ENCODE measurements around the gene TADA2B.
"Not testable (repeated sequence)": the region's sequence is repeated elsewhere in the genome, so short reads cannot be mapped to it uniquely, and the experiment has no call there.

TADA2B gene

DNA sequence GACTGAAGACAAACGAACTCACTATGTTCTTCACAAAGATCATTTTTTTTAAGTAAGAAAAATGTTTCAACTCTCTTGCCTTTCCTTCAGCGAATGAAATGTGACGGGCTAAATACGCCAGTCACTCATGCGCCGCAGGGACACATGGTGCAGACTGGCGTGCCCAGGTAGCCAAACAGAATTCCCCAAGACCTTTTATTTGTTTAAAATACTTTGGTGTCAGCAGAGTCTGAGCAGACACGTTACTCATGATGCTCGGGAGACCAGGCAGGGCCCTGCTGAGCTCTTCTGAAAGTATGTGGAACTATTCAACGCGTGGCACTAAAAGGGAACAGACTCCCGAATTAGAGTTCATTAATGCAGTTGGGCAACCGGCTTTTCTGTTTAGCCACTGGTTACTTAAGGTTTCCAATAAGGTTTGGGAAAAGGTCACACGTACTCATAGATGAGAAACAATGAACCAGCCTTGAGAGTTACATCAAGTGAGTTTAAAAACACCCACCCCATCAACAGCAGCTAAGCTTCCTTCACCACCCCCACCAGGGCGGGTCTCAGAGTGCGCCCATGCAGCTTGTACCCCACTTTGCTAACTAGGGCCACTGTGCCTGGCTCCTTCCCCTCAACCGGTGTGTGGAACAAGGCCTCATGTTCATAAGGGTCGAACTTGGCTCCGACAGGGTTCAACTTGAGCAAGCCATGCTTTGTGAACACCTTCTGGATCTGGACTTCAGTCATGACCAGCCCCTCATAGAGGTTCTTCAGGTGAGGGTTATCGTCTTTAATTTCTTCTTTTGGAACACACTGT is 17.4 kb downstream of the TADA2B start:
- DNase-seq (ENCODE audit: low read depth): no peak

DNA sequence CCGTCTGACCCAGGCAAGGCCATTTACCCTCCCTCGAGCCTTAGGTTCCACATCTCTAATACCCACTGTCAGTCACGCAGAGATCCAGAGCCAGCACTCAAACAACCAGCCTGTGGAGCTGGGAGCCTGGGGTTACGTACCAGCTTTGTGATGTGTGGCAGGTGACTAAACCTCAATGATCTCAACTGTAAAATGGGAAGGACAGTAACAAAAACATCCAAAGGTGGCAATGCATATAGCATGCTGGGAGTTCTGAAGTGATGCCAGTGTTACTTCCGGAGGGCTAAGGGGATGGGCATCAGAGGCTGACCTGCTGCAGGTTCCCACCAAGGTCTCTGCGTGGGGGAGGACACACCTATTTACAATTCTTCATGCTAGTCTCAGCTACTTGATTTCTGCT is 18.6 kb downstream of the TADA2B start:
- no peak for DNase-seq (ENCODE audit: low read depth)

DNA sequence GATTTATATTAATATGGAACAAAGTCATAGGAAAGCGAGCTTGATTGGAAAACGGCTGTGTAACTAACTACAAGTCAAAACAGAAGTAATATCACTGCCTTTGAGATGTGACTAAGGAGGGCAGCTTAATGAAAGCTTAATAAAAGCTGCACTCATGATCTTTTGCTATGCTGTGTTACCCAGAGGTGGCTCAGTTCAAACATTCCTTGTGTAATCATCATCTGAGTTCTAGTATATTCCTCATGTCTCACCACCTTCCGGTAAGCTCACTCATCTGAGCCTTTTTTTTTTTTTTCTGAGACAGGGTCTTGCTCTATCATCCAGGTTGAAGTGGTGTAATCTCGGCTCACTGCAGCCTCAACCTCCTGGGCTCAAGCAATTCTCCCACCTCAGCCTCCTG is 19.6 kb downstream of the TADA2B start:
- no peak for DNase-seq (ENCODE audit: low read depth)

DNA sequence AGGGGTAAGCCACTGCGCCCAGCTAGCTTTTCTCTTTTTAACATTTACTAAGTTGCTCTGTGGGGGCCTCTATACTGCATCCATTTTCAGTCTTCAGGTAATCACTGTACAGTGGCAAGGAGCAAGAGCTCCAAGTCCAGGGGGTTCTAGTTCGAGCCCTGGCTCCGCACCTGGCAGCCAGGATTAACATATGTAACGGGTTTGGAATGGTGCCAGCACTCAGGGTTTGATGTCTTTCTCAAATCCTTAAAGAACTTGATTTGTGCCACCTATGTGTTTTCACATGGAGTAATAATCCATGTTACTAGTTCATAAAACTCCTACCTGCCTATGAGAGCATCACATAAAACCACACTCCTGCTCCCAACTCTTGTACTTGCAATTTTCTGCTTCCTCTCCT is 20.2 kb downstream of the TADA2B start:
- DNase-seq (ENCODE audit: low read depth): no peak

DNA sequence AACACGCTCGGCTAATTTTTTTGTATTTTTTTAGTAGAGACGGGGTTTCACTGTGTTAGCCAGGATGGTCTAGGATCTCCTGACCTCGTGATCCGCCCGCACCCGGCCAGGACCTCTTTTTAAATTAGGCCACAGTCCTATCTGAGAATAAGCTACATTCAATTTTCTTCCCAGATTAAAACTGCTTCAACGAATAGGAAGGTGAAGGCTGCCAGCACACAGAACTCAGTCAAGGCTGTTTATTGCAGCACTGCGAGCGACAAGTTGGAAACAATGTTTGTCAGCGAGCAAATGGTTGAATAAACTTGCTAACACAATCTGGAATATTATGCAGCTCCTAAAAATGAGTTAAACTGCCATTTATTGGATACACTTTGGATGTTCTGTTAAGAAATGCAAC is 22.8 kb downstream of the TADA2B start:
- no peak for DNase-seq (ENCODE audit: low read depth)

DNA sequence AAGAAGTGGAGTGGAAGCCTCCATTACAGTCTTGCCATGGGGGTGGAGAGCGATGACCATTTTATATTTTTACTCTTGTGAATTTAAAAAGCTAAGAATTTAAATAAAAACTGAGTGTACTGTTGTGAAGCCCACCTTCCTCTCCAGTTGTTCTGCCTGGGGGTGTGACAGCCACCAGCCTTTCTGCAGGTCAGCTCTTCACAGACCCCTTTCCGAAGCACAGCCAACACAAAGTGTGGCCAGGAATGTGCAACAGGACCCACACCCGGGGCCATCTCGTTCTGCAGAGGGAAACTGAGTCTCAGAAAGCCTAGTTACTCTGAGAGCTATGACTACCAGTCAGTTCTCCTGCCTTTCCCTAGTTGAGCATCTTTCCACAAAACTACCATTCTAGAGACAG is 23.3 kb downstream of the TADA2B start:
- DNase-seq (ENCODE audit: low read depth): no peak

DNA sequence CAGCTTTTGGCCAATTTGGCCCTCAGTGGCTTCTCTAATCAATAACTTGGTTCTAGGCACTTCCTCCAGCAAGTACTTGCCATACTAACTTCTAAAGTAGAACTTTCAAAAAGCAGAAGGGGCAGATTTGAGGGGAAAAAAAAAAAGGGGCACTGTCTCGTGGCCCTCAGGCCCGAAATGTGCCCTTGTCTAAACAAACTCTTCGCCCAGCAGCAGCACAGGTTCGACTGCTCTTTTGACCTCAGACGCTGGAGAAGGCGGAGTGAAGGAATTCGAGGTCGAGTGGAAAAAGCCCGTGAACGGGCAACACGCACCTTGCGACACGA is 23.9 kb downstream of the TADA2B start:
- no peak for DNase-seq (ENCODE audit: low read depth)

GRCh38 chr4:7067452-7068278 is 24.5 kb downstream of the TADA2B start, which contains the start of gene GRPEL1:
GRPEL1 (minus strand) TSS chr4:7068064; CDS start chr4:7068032, 32 bp downstream.
- DNase-seq (ENCODE audit: low read depth): peak; percentile 100

GRCh38 chr4:7068279-7068842 is 25.2 kb downstream of the TADA2B start:
- no peak for DNase-seq (ENCODE audit: low read depth)

DNA sequence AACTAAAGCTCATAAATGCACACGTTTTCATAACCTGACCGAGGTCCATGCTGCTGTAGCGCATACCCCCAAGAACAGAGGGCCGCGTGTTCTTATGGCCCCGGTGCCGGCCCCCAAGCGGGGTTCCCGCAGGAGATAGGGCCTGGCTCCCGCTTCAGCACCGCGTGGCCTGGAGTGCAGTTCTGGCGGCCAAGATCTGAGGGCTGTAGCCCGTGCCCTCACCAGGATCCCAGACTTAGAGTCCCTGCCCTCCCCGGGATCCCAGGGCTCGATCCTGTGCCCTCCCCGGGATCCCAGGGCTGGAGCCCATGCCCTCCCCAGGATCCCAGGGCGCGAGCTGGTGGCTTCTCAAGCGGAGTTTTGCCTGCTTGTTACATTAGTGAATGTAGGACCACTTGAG is 25.7 kb downstream of the TADA2B start:
- DNase-seq (ENCODE audit: low read depth): no peak

- DNase-seq (ENCODE audit: low read depth): peak; percentile 86
Measured at GRCh38 chr4:7070729-7071511, 27.7 kb downstream of the TADA2B start.

- DNase-seq (ENCODE audit: low read depth): no peak
Measured at GRCh38 chr4:7073059-7073458, 29.9 kb downstream of the TADA2B start.

DNA sequence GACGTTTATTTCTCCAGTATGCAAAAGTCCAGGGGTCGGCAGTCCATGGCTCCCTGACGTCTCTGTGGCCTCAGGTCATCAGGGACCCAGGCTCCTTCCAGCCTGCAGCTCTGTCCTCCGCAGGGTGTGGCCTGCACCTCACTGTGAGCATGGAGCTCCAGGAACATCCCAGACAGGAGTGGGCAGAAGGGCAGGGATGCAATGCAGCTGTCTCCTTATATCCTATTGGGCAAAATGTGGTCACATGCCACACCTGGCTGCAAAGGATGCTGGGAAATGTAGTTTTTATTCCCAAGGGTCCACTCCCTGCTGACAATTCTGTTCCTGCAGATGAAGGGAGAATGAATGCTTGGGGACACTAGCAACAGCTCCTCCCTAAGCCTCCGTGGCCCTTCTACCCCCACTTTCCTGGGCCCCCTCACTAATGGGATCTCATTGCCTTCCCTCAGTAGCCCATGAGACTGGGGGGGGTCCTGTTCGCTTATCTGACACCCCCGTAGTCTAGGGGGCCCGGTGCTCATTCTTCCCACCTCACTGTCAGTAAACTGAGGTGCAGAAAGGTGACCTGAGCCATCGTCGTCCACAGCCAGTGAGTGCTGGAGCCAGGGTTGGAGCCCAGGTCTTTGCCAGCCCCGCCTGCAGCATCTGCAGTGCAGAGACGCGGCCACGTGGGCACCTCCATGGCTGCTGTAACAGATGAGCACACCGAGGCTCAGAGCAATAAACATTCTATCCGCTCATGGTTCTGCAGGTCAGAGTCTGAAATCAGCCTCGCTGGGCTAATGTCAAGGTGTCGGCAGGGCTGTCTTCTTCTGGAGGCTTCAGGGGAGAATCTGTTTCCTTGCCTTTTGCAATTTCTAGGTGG is 30.6 kb downstream of the TADA2B start:
- DNase-seq (ENCODE audit: low read depth): no peak

- DNase-seq (ENCODE audit: low read depth): no peak
Measured at GRCh38 chr4:7074426-7074825, 31.3 kb downstream of the TADA2B start.

- DNase-seq (ENCODE audit: low read depth): no peak
Measured at GRCh38 chr4:7075962-7076695, 33.0 kb downstream of the TADA2B start.

- no peak for DNase-seq (ENCODE audit: low read depth)
Measured at GRCh38 chr4:7076696-7077082, 33.5 kb downstream of the TADA2B start.

DNA sequence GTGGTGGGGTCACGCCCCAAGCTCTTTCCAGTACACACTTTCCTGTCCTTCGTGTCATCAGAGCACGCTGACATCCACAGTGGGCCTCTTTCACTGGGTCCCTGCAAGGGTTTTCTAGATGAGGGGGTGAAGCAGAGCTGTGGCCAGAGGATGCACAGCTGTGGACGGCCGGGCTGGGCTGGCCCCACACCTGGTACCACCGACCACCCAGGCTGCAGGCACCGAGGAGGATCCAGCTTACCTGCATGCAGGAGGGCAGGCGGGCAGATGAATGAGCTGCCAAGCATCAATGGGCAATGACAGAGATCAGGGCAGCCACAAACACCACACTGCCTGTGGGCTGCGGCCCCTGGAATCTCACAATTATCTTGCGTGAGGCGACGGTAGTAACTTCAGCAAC is 34.2 kb downstream of the TADA2B start:
- no peak for DNase-seq (ENCODE audit: low read depth)

GRCh38 chr4:7078025-7078424 is 34.9 kb downstream of the TADA2B start:
- DNase-seq (ENCODE audit: low read depth): no peak

GRCh38 chr4:7079483-7079882 is 36.3 kb downstream of the TADA2B start:
- not testable (repeated sequence) for DNase-seq (ENCODE audit: low read depth)

DNA sequence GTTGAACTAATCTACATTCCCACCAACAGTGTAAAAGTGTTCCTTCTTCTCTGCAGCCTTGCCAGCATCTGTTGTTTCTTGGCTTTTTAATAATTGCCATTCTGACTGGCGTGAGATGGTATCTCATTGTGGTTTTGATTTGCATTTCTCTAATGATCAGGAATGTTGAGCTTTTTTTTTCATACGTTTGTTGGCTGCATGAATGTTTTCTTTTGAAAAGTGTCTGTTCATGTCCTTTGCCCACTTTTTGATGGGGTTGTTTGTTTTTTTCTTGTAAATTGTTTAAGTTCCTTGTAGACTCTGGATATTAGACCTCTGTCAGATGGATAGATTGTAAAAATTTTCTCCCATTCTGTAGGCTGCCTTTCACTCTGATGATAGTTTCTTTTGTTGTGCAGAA is 36.7 kb downstream of the TADA2B start:
- DNase-seq (ENCODE audit: low read depth): not testable (repeated sequence)

All from activated T-cell treated with anti-CD3 and anti-CD28 coated beads for 1 hour (primary cell).